HUES6 (cell line): ENCODE measurements around the gene ACTR8.

Experiments used
- H3K27ac ChIP-seq: 2 replicates; pipeline ENCODE4 v1.7.0; 2013; ENCODE audit warnings: low read depth, mild to moderate bottlenecking, low read length, inconsistent platforms
- H3K27me3 ChIP-seq: 2 replicates; pipeline ENCODE4 v1.6.1; 2013; ENCODE audit warnings: low read length; ENCODE audit not compliant: control insufficient read depth, insufficient read depth
- H3K36me3 ChIP-seq: 2 replicates; pipeline ENCODE4 v1.6.1; 2013; ENCODE audit warnings: low read length; ENCODE audit not compliant: control insufficient read depth, insufficient read depth
- H3K4me1 ChIP-seq: 2 replicates; pipeline ENCODE4 v1.6.1; 2013; ENCODE audit warnings: low read length; ENCODE audit not compliant: control insufficient read depth, insufficient read depth
- H3K4me3 ChIP-seq: 2 replicates; pipeline ENCODE4 v1.5.1; 2013; ENCODE audit warnings: low read depth, low read length
- H3K9ac ChIP-seq: one replicate; pipeline ENCODE4 v1.6.1; 2013; ENCODE audit warnings: mild to moderate bottlenecking, low read length
- H3K9me3 ChIP-seq: 2 replicates; pipeline ENCODE4 v1.6.1; 2013; ENCODE audit warnings: low read depth, low read length; ENCODE audit not compliant: control insufficient read depth, insufficient read depth

ACTR8 gene

GRCh38 chr3:53862241-53862640, 19.7 kb downstream of the ACTR8 start:
- Histone ChIP-seq H3K9ac (no peak overlapping the region), H3K27ac (no peak overlapping the region), H3K4me3 (no peak overlapping the region), H3K9me3 (no peaks in the 10 kb centered on the region), H3K4me1 (no peaks in the 10 kb centered on the region), H3K27me3 (no peaks in the 10 kb centered on the region), H3K36me3 (peaks cover 55% of the 10 kb centered on the region)

GRCh38 chr3:53860196-53860595, 21.8 kb downstream of the ACTR8 start:
- H3K4me3 ChIP-seq: no peak overlapping the region
- no peaks in the 10 kb centered on the region for H3K27me3 ChIP-seq
- H3K27ac ChIP-seq: no peak overlapping the region
- no peak overlapping the region for H3K9ac ChIP-seq
- peaks cover 46% of the 10 kb centered on the region for H3K36me3 ChIP-seq
- no peaks in the 10 kb centered on the region for H3K9me3 ChIP-seq
- no peaks in the 10 kb centered on the region for H3K4me1 ChIP-seq

GRCh38 chr3:53859178-53859577, 22.8 kb downstream of the ACTR8 start:
- Histone ChIP-seq H3K27ac (0 out of 2 replicates have a peak overlapping the region, but pooled peaks have one; percentile 15), H3K4me1 (no peaks in the 10 kb centered on the region)

GRCh38 chr3:53858096-53858741, 23.7 kb downstream of the ACTR8 start:
- Histone ChIP-seq H3K4me1 (no peaks in the 10 kb centered on the region), H3K27ac (no peak overlapping the region), H3K36me3 (peaks cover 30% of the 10 kb centered on the region), H3K9me3 (no peaks in the 10 kb centered on the region), H3K4me3 (no peak overlapping the region), H3K9ac (no peak overlapping the region), H3K27me3 (no peaks in the 10 kb centered on the region)

More at GRCh38 chr3:53859178-53859577, 22.8 kb downstream of the ACTR8 start:
- Histone ChIP-seq H3K27me3 (no peaks in the 10 kb centered on the region), H3K4me3 (no peak overlapping the region), H3K9me3 (no peaks in the 10 kb centered on the region), H3K36me3 (peaks cover 36% of the 10 kb centered on the region), H3K9ac (no peak overlapping the region)

- Histone ChIP-seq H3K36me3 (peaks cover 19% of the 10 kb centered on the region), H3K9ac (no peak overlapping the region), H3K27ac (no peak overlapping the region), H3K9me3 (no peaks in the 10 kb centered on the region), H3K4me3 (no peak overlapping the region), H3K4me1 (no peaks in the 10 kb centered on the region), H3K27me3 (no peaks in the 10 kb centered on the region)
Observed at GRCh38 chr3:53856964-53857363, 25.0 kb downstream of the ACTR8 start.

- peaks cover 3% of the 10 kb centered on the region; the same call in 1 of the 2 replicates for H3K4me1 ChIP-seq
- H3K9ac ChIP-seq: no peak overlapping the region
- no peaks in the 10 kb centered on the region for H3K36me3 ChIP-seq
- H3K4me3 ChIP-seq: no peak overlapping the region
- no peaks in the 10 kb centered on the region for H3K9me3 ChIP-seq
- no peak overlapping the region for H3K27ac ChIP-seq
- peaks cover 27% of the 10 kb centered on the region for H3K27me3 ChIP-seq
Observed at GRCh38 chr3:53850895-53851294, 31.1 kb downstream of the ACTR8 start.

GRCh38 chr3:53849916-53850315, 32.0 kb downstream of the ACTR8 start:
- Histone ChIP-seq H3K27ac (no peak overlapping the region), H3K36me3 (no peaks in the 10 kb centered on the region), H3K9me3 (no peaks in the 10 kb centered on the region), H3K9ac (no peak overlapping the region), H3K4me1 (peaks cover 9% of the 10 kb centered on the region), H3K27me3 (peaks cover 27% of the 10 kb centered on the region), H3K4me3 (no peak overlapping the region)

- peaks cover 37% of the 10 kb centered on the region for H3K4me1 ChIP-seq
- H3K9me3 ChIP-seq: no peaks in the 10 kb centered on the region
- peak overlapping the region; percentile 80 for H3K4me3 ChIP-seq
- H3K27ac ChIP-seq: no peak overlapping the region
- peaks cover 27% of the 10 kb centered on the region for H3K27me3 ChIP-seq
- H3K9ac ChIP-seq: no peak overlapping the region
- no peaks in the 10 kb centered on the region for H3K36me3 ChIP-seq
Observed at GRCh38 chr3:53846851-53847155, 35.1 kb downstream of the ACTR8 start.

GRCh38 chr3:53846134-53846850, 35.7 kb downstream of the ACTR8 start, which contains the start of the genes CHDH and IL17RB:
Gene CHDH, minus strand, starts transcription at chr3:53846419. Its CDS starts 22,411 bp downstream, at chr3:53824008.
Gene IL17RB, plus strand, starts transcription at chr3:53846568. Its CDS starts 21 bp downstream, at chr3:53846589.
- H3K9me3 ChIP-seq: no peaks in the 10 kb centered on the region
- H3K27me3 ChIP-seq: peaks cover 27% of the 10 kb centered on the region
- peak within 1 kb of the TSS; percentile 80 for H3K4me3 ChIP-seq
- no peak within 1 kb of the TSS for H3K27ac ChIP-seq
- H3K36me3 ChIP-seq: no peaks in the 10 kb centered on the region
- H3K4me1 ChIP-seq: peaks cover 37% of the 10 kb centered on the region
- peak within 1 kb of the TSS; percentile 77 for H3K9ac ChIP-seq

- Histone ChIP-seq H3K27me3 (peaks cover 27% of the 10 kb centered on the region), H3K27ac (no peak overlapping the region), H3K4me3 (peak overlapping the region; percentile 80), H3K4me1 (peaks cover 37% of the 10 kb centered on the region), H3K36me3 (no peaks in the 10 kb centered on the region), H3K9ac (peak overlapping the region; percentile 77), H3K9me3 (no peaks in the 10 kb centered on the region)
Observed at GRCh38 chr3:53845881-53846133, 36.1 kb downstream of the ACTR8 start.

GRCh38 chr3:53845103-53845880, 36.7 kb downstream of the ACTR8 start:
- H3K36me3 ChIP-seq: no peaks in the 10 kb centered on the region
- no peaks in the 10 kb centered on the region for H3K9me3 ChIP-seq
- peak overlapping the region; percentile 80 for H3K4me3 ChIP-seq
- H3K27me3 ChIP-seq: peaks cover 27% of the 10 kb centered on the region
- no peak overlapping the region for H3K27ac ChIP-seq
- peaks cover 37% of the 10 kb centered on the region for H3K4me1 ChIP-seq
- H3K9ac ChIP-seq: peak overlapping the region; percentile 77
